GOT3 (cell line): Measurements from ENCODE around the gene EPB41L5.
"Not testable (repeated sequence)": the region's sequence is repeated elsewhere in the genome, so short reads cannot be mapped to it uniquely, and the experiment has no call there.

Source experiments
- DNase-seq: peaks from one replicate; lab custom pipeline; 2025; ENCODE audit warnings: mixed read lengths; lab: John Stamatoyannopoulos, UW

EPB41L5 gene

DNA sequence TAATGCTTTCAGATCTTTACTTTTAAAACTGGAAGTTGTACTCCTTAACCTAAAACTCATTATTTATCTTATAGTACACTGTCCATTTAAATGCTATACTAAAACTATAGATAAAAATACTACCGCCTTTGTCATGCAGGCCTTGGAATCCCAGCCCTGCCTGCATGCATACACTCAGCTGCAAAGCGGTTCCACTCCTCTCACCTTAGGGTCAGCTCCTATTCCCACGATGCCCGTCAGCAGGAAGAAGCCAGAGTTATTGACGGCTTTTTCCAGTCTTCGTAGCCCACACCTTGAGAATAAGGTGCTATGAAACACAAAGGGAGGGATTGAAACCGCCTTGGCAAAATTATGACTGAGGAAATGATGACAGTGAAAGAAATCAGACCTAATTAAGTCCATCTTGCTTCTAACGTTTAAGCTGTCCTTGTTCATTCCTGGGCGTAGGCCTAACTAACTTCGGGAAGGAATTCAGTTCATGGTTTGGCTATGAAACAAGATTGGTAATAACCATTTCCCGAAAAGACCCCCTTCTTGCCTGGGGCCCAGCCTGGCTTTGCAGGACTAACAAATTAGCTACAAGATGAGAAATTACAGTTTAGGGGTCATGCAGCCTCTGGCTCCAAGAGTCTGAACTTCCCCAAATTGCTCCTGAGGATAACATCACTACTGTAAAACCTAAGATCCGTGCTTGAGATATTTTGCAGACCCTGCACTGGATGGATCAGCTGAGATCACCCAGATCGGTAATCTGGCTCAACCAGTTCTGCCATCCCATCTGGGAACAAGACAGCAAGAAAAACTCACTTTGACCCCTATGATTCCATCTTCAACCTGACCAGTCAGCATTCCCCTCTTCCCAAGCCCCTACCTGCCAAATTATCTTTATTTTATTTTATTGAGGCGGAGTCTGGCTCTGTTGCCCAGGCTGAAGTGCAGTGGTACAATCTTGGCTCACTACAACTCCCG lies 17.1 kb downstream of the EPB41L5 start:
- DNase-seq, result no peak

DNA sequence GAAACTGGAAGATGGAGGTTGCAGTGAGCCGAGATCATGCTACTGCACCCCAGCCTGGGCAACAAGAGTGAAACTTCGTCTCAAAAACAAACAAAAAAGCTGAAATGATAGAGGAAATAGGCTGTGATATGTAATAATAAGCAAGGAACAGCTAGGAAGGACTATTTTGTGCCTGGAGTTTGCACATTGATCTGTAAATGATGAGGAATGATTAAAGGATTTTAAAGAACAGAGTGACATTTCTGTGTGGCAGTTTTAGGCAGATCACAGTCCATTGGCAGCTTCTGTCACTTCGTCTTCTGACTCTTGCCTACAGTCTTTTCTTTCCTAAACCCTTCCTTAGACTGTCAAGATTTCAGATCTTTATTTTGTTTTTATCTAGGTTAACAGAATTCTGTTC lies 19.4 kb downstream of the EPB41L5 start:
- no peak for DNase-seq

GRCh38 chr2:120034027-120034426 lies 21.1 kb downstream of the EPB41L5 start:
- no peak for DNase-seq

DNA sequence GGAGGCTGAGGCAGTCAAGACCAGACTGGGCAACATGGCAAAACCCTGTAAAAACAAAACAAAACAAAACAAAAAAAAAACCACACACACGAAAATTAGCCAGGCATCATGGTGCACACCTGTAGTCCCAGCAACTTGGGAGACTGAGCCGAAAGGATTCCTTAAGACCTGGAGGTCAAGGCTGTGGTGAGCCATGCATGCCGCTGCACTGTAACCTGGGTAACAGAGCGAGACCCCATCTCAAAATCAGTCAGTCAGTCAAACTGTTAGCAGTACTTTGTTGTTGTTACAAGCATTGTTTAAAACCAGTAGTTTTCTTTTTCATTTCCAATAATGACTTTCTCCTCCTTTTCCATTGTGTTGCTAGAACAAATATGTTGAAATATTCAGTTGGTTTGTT lies 21.7 kb downstream of the EPB41L5 start:
- DNase-seq, result no peak

DNA sequence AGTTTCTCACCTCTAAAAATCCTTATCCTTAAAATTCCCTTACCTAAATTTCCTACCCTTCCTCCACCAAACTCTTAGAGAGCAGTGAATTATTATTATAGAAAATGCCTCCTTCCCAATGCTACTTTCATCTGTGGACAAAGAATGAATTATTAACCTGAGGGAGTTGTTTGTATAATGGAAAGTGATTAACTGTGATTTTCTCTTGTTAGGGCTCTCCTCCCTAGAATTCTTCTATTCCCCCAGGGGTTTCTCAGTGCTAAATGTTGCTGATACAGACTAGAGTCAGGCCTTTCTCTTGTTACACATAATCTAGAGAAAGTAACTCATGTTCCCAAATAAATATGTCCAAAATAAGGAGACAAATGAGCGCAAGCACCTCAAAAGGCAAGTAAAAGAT lies 23.3 kb downstream of the EPB41L5 start:
- no peak for DNase-seq

- no peak for DNase-seq
These were observed 25.2 kb downstream of the EPB41L5 start for GRCh38 chr2:120037995-120038541.

DNA sequence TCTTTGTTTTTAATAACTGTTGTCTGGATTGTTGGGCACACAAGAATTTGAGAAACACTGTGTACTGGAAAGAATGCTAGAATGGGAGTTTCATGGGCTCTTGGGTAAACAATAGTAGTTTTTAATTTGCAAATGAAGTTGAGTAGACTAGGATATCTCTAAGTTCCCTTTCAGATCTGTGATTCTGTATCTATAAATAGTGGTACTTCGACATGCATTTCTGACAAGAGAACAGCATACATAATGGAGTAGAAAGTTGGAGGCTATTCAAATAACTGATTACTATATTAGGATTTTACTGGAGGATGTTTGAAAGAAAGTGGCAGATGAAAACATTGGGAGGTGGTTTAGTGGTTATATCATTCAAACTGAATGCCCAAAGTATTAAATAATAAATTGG lies 29.5 kb downstream of the EPB41L5 start:
- no peak for DNase-seq

GRCh38 chr2:120044336-120044735 lies 31.5 kb downstream of the EPB41L5 start:
- DNase-seq, result no peak

- not testable (repeated sequence) for DNase-seq
These were observed 32.9 kb downstream of the EPB41L5 start for GRCh38 chr2:120045775-120046174.

- DNase-seq, result not testable (repeated sequence)
These were observed 33.4 kb downstream of the EPB41L5 start for GRCh38 chr2:120046252-120046651.

DNA sequence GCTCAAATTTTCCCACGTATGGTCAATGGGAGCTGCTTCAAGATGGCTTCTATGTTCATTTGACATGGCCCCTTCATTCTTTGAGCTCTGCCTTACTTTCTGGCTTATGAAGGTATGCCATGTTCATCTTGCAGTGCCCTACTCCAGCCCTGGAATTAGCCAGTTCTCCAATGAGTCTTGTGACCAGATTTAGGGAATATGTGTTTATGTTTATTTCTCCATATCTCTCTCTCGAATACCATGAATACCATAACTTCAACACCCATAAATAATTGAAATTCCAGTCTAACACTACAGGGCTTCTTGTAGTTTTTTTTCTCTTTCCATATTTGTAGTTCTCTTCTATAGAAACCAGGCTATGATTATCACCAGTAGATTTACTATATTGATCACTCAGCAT lies 39.7 kb downstream of the EPB41L5 start:
- no peak for DNase-seq

GRCh38 chr2:120053891-120054290 lies 41.0 kb downstream of the EPB41L5 start:
- DNase-seq, result no peak

DNA sequence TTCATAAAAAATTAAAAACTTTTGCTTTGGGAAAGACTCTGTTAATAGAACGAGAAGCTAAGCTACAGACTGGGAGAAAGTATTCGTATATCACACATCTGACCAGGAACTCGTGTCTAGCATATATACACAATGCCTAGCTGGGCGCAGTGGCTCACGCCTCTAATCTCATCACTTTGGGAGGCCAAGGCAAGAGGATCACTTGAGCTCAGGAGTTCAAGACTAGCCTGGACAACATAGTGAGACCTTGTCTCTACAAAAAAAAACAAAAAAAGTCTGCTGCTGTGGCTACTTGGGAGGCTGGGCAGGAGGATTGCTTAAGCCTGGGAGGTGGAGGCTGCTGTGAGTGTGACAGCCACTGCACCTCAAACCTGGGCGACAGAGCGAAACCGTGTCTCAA lies 46.6 kb downstream of the EPB41L5 start:
- no peak for DNase-seq

DNA sequence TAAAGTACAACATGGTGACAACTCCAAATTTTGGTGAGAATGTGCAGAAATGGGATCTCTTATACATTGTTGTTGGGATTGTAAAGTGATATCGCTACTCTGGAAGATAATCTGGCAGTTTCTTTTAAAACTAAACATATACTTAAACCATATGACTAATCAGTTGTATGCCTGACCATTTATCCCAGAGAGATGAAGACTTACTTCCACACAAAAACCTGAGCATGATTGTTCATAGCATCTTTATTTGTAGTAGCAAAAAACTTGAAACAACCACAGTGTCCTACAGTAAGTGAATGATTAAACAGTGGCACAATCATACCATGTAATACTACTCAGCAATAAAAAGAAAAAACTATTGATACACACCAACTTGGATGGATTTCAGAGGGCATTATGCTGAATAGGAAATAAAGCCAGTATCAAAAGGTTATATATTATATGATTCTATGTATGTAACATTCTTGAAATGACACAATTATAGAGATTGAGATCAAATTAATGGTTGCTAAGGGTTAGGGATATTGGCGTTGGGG lies 47.3 kb downstream of the EPB41L5 start:
- DNase-seq, result no peak

- no peak for DNase-seq
These were observed 51.8 kb downstream of the EPB41L5 start for GRCh38 chr2:120064664-120065063.

GRCh38 chr2:120066800-120067547 lies 54.1 kb downstream of the EPB41L5 start:
- no peak for DNase-seq

- DNase-seq, result not testable (repeated sequence)
These were observed 55.3 kb downstream of the EPB41L5 start for GRCh38 chr2:120068040-120068658.

- DNase-seq, result no peak
These were observed 62.7 kb downstream of the EPB41L5 start for GRCh38 chr2:120075545-120075944.

- no peak for DNase-seq
These were observed 65.0 kb downstream of the EPB41L5 start for GRCh38 chr2:120077896-120078295.

- no peak for DNase-seq
These were observed 66.8 kb downstream of the EPB41L5 start for GRCh38 chr2:120079647-120080046.

GRCh38 chr2:120091436-120091835 lies 78.6 kb downstream of the EPB41L5 start:
- DNase-seq, result no peak

DNA sequence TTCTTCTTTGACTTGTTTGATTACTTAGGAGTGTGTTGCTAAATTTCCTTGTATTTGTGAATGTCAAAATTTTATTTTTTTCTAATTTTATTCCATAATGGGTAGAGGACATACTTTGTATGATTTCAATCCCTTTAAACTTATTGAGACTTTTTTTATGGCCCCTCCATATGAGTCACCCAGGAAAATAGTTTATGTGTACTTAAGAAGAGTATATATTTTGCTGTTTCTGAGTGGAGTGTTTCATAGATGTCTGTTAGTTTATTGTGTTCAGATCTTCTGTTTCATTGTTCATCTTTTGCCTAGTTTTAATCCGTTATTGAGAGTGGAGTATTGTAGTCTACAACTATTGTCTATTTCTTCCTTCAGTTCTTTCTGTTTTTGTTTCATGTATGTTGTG lies 81.9 kb downstream of the EPB41L5 start:
- no peak for DNase-seq
